IMR-90 (cell line): ENCODE measurements around the gene PNMA5. TPM values are rescaled to one million over a fixed set of nuclear protein-coding genes. Genes with fewer than 3 reads are reported as not detected.

ENCODE experiments used
- ATAC-seq: fragments of 200-7000 bp; cut with Tn5 transposase; 2 replicates; pipeline ENCODE4 v1.9.1; 2020; ENCODE audit warnings: low read depth, mild to moderate bottlenecking, moderate library complexity
- BruUV-seq: library from RNA; stranded (reverse); fragments of 400-500 nt; replicated peaks from 2 replicates; lab custom pipeline; 2021; lab: Mats Ljungman, UMichigan
- CTCF ChIA-PET: fragments of 300-600 bp; formaldehyde crosslinking; extraction: SDS; loops from one replicate; lab custom pipeline; 2021; ENCODE audit warnings: antibody characterized with exemption; lab: Yijun Ruan, JAX
- POLR2A ChIA-PET: fragments of 300-600 bp; sonication (Branson Sonifier 250); formaldehyde crosslinking; loops from one replicate; lab custom pipeline; 2022; ENCODE audit warnings: antibody characterized with exemption; ENCODE audit not compliant: unreplicated experiment; lab: Charles Lee
- DNase-seq: peaks from one replicate; pipeline ENCODE4 v3.0.0; 2013
- H2AFZ ChIP-seq: replicated peaks from 2 replicates; pipeline ENCODE3; 2013; ENCODE audit warnings: low read length, mild to moderate bottlenecking; ENCODE audit not compliant: poor library complexity
- H2AK5ac ChIP-seq: 2 replicates; pipeline ENCODE4 v1.6.1; 2013; ENCODE audit warnings: low read depth, low read length, inconsistent platforms
- H2AK9ac ChIP-seq: replicated peaks from 2 replicates; pipeline ENCODE3; 2013; ENCODE audit warnings: mild to moderate bottlenecking, low read depth, low read length, moderate library complexity; ENCODE audit not compliant: poor library complexity
- H2BK120ac ChIP-seq: 2 replicates; pipeline ENCODE4 v1.6.1; 2013; ENCODE audit warnings: low read depth, low read length, inconsistent platforms
- H2BK15ac ChIP-seq: 3 replicates; pipeline ENCODE4 v1.6.1; 2013; ENCODE audit warnings: low read depth, low read length, inconsistent platforms
- H2BK20ac ChIP-seq: 2 replicates; pipeline ENCODE4 v1.6.1; 2013; ENCODE audit warnings: low read depth, mild to moderate bottlenecking, inconsistent platforms, low read length, moderate library complexity
- H2BK5ac ChIP-seq: 2 replicates; pipeline ENCODE4 v1.6.1; 2013; ENCODE audit warnings: mild to moderate bottlenecking, low read depth, low read length, inconsistent platforms; ENCODE audit not compliant: poor library complexity, severe bottlenecking
- H3K14ac ChIP-seq: replicated peaks from 2 replicates; pipeline ENCODE4 v1.6.1; 2013; ENCODE audit warnings: low read depth, low read length, inconsistent platforms
- H3K18ac ChIP-seq: 2 replicates; pipeline ENCODE4 v1.6.1; 2013; ENCODE audit warnings: low read depth, low read length, control low read depth
- H3K23ac ChIP-seq: 2 replicates; pipeline ENCODE4 v1.6.1; 2013; ENCODE audit warnings: low read depth, low read length, inconsistent platforms
- H3K27ac ChIP-seq: 2 replicates; pipeline ENCODE4 v1.5.1; 2013; ENCODE audit warnings: mild to moderate bottlenecking, control low read depth, low read length; ENCODE audit not compliant: insufficient read depth
- H3K27me3 ChIP-seq: 2 replicates; pipeline ENCODE4 v1.6.1; 2013; ENCODE audit warnings: low read length; ENCODE audit not compliant: control insufficient read depth, insufficient read depth
- H3K36me3 ChIP-seq: 2 replicates; pipeline ENCODE4 v1.6.1; 2013; ENCODE audit warnings: low read length, mixed read lengths; ENCODE audit not compliant: control insufficient read depth, insufficient read depth
- H3K4ac ChIP-seq: 2 replicates; pipeline ENCODE4 v1.6.1; 2013; ENCODE audit warnings: low read depth, low read length, inconsistent platforms
- H3K4me1 ChIP-seq: 2 replicates; pipeline ENCODE4 v1.6.1; 2013; ENCODE audit warnings: low read length, mixed read lengths; ENCODE audit not compliant: control insufficient read depth, insufficient read depth
- H3K4me2 ChIP-seq: 2 replicates; pipeline ENCODE4 v1.6.1; 2013; ENCODE audit warnings: low read depth, mild to moderate bottlenecking, control low read depth, low read length, moderate library complexity
- H3K4me3 ChIP-seq: 2 replicates; pipeline ENCODE4 v1.5.1; 2013; ENCODE audit warnings: low read depth, mild to moderate bottlenecking, control low read depth, low read length, moderate library complexity; ENCODE audit not compliant: insufficient read depth
- H3K56ac ChIP-seq: 2 replicates; pipeline ENCODE4 v1.6.1; 2013; ENCODE audit warnings: low read length, inconsistent platforms; ENCODE audit not compliant: insufficient read depth; ENCODE audit errors: extremely low read depth
- H3K79me1 ChIP-seq, 2 experiments: 2 replicates each; pipeline ENCODE4 v1.6.1; 2013; ENCODE audit warnings: low read length in 2 of 2, inconsistent platforms in 1 of 2, low read depth in 1 of 2
- H3K9ac ChIP-seq: 2 replicates; pipeline ENCODE4 v1.6.1; 2013; ENCODE audit warnings: low read depth, low read length, control low read depth
- H3K9me1 ChIP-seq: 2 replicates; pipeline ENCODE4 v1.6.1; 2013; ENCODE audit warnings: low read length, inconsistent platforms; ENCODE audit not compliant: insufficient read depth
- H3K9me3 ChIP-seq: 2 replicates; pipeline ENCODE4 v1.6.1; 2013; ENCODE audit warnings: low read length; ENCODE audit not compliant: control insufficient read depth, insufficient read depth
- H4K20me1 ChIP-seq: 2 replicates; pipeline ENCODE4 v1.6.1; 2013; ENCODE audit warnings: low read length, inconsistent platforms; ENCODE audit not compliant: insufficient read depth
- H4K5ac ChIP-seq: 2 replicates; pipeline ENCODE4 v1.6.1; 2013; ENCODE audit warnings: mild to moderate bottlenecking, low read depth, low read length, control low read depth
- H4K8ac ChIP-seq, 2 experiments: 2 replicates each; pipeline ENCODE4 v1.6.1; 2013; ENCODE audit warnings: low read depth in 2 of 2, low read length in 2 of 2, control low read depth in 1 of 2, inconsistent platforms in 1 of 2
- H4K91ac ChIP-seq: 2 replicates; pipeline ENCODE4 v1.6.1; 2013; ENCODE audit warnings: low read depth, low read length, inconsistent platforms; ENCODE audit not compliant: insufficient read depth
- BHLHE40 ChIP-seq: fragments of 150-350 bp; IDR thresholded peaks from 2 replicates; pipeline ENCODE4 v1.6.1; 2016; ENCODE audit warnings: mild to moderate bottlenecking, low read depth, low read length
- CEBPB ChIP-seq: IDR thresholded peaks from 2 replicates; pipeline ENCODE4 v1.6.1; 2012; ENCODE audit warnings: low read depth, low read length, improper control_type of control experiment
- CHD1 ChIP-seq: IDR thresholded peaks from 2 replicates; pipeline ENCODE4 v1.6.1; 2012; ENCODE audit warnings: low read depth, low read length, improper control_type of control experiment
- CTCF ChIP-seq: conservative IDR thresholded peaks from 2 replicates; pipeline ENCODE4 v1.5.1; 2012; ENCODE audit warnings: mild to moderate bottlenecking, low read depth, low read length, improper control_type of control experiment
- ELK1 ChIP-seq: fragments of 150-350 bp; IDR thresholded peaks from 2 replicates; pipeline ENCODE4 v1.6.1; 2016; ENCODE audit warnings: low read depth, mild to moderate bottlenecking, low read length, moderate library complexity, borderline replicate concordance
- MAFK ChIP-seq: IDR thresholded peaks from 2 replicates; pipeline ENCODE4 v1.6.1; 2012; ENCODE audit warnings: low read depth, low read length, improper control_type of control experiment
- MAZ ChIP-seq: IDR thresholded peaks from 2 replicates; pipeline ENCODE4 v1.6.1; 2012; ENCODE audit warnings: low read depth, mild to moderate bottlenecking, low read length, improper control_type of control experiment, moderate library complexity, borderline replicate concordance
- NFE2L2 ChIP-seq: fragments of 150-350 bp; IDR thresholded peaks from 2 replicates; pipeline ENCODE4 v1.6.1; 2016; ENCODE audit warnings: low read depth, mild to moderate bottlenecking, low read length
- POLR2A ChIP-seq: IDR thresholded peaks from 2 replicates; pipeline ENCODE4 v1.6.1; 2012; ENCODE audit warnings: mild to moderate bottlenecking, low read depth, low read length
- RAD21 ChIP-seq: IDR thresholded peaks from 2 replicates; pipeline ENCODE4 v1.6.1; 2012; ENCODE audit warnings: low read length, improper control_type of control experiment
- RCOR1 ChIP-seq: IDR thresholded peaks from 2 replicates; pipeline ENCODE4 v1.6.1; 2012; ENCODE audit warnings: mild to moderate bottlenecking, low read length, improper control_type of control experiment; ENCODE audit not compliant: insufficient replicate concordance
- RFX5 ChIP-seq: IDR thresholded peaks from 2 replicates; pipeline ENCODE4 v1.8.0; 2012; ENCODE audit warnings: low read depth, mild to moderate bottlenecking, low read length, moderate library complexity
- SMC3 ChIP-seq: fragments of 150-350 bp; IDR thresholded peaks from 2 replicates; pipeline ENCODE4 v1.6.1; 2016; ENCODE audit warnings: low read depth, mild to moderate bottlenecking, antibody characterized with exemption, low read length, moderate library complexity
- USF2 ChIP-seq: fragments of 150-350 bp; IDR thresholded peaks from 2 replicates; pipeline ENCODE4 v1.6.1; 2017; ENCODE audit warnings: mild to moderate bottlenecking, antibody characterized with exemption, low read length, low read depth
- WGBS, 2 experiments: methylation state at CpG; one replicate each; pipeline versions ENCODE4 v1.1.5 to v1.1.7; 2013; ENCODE audit warnings: missing lambda C conversion rate in 2 of 2; ENCODE audit not compliant: insufficient read length in 1 of 2; ENCODE audit errors: extremely low coverage in 2 of 2; 5-methylcytosine and 5-hydroxymethylcytosine counted together
- dilution Hi-C: fragments of 300-500 bp; cut with HindIII; formaldehyde crosslinking; loops from one replicate; pipeline ENCODE4 v1.14.3; 2018; ENCODE audit warnings: low sequenced_read_pairs; ENCODE audit not compliant: unreplicated experiment
- in situ Hi-C: fragments of 300-500 bp; cut with MboI; formaldehyde crosslinking; loops from 3 replicates; pipeline ENCODE4 v1.14.3; 2019; ENCODE audit warnings: low sequenced_read_pairs, inconsistent platforms, mixed read lengths
- intact Hi-C: fragments of 100-400 bp; cut with micrococcal nuclease; formaldehyde crosslinking; loops from 2 replicates; pipeline ENCODE4 v1.10.0; 2022
- polyA plus RNA-seq, 3 experiments: library from polyadenylated mRNA; depleted of rRNA; stranded (reverse); fragments of >200 nt; gene quantifications; 2 replicates each; pipeline ENCODE4 v1.2.3, GENCODE V29; 2012; ENCODE audit warnings: low replicate concordance in 1 of 3
- total RNA-seq: library from RNA; depleted of rRNA; stranded (reverse); fragments of >200 nt; gene quantifications from 2 replicates; pipeline ENCODE4 v1.2.3, GENCODE V29; 2012

The PNMA5 gene
- total and polyA plus RNA-seq, 2 of the 4 experiments (the other 2 are of a cell fraction): not detected

- Histone ChIP-seq H2AK9ac (no peak overlapping the region), H2BK120ac (no peak overlapping the region), H3K4me2 (no peak overlapping the region), H3K9ac (no peak overlapping the region), H3K4me1 (no peaks in the 10 kb centered on the region), H3K79me1 (no peaks in the 10 kb centered on the region), H3K27ac (no peak overlapping the region), H3K14ac (no peak overlapping the region), H4K5ac (no peak overlapping the region), H3K56ac (no peak overlapping the region), H4K91ac (no peak overlapping the region), H2BK15ac (no peak overlapping the region), H3K4ac (no peak overlapping the region), H3K36me3 (no peaks in the 10 kb centered on the region), H2AK5ac (no peak overlapping the region), H4K20me1 (no peaks in the 10 kb centered on the region), H3K4me3 (no peak overlapping the region), H3K9me3 (no peaks in the 10 kb centered on the region), H2BK20ac (no peak overlapping the region), H2BK5ac (no peak overlapping the region), H4K8ac (no peak overlapping the region), H3K27me3 (peaks cover 2% of the 10 kb centered on the region; the same call in 1 of the 2 replicates), H2AFZ (peak overlapping the region; percentile 58), H3K23ac (no peak overlapping the region), H3K18ac (no peak overlapping the region), H3K9me1 (no peaks in the 10 kb centered on the region)
- intact Hi-C loops (no loop called here), in situ Hi-C loops (no loop called here), dilution Hi-C loops (no loop called here)
- ChIA-PET POLR2A (no interaction called here), CTCF (no interaction called here)
- BruUV-seq: no TSS peak
- 30% methylated on average over 4 of the region's 9 CpGs; no CpG with 5 or more reads in 1 of the 2 experiments for WGBS, 2 experiments
- DNase-seq (no peak), ATAC-seq (no peak)
- no peak for TF ChIP-seq USF2
- no peak for TF ChIP-seq CHD1
- no peak for TF ChIP-seq RCOR1
- TF ChIP-seq BHLHE40: no peak
- TF ChIP-seq MAFK: no peak
- no peak for TF ChIP-seq CEBPB
- TF ChIP-seq RAD21: no peak
- no peak for TF ChIP-seq NFE2L2
- TF ChIP-seq CTCF: no peak
- no peak for TF ChIP-seq SMC3
- TF ChIP-seq MAZ: no peak
- TF ChIP-seq POLR2A: no peak
- TF ChIP-seq RFX5: no peak
- TF ChIP-seq ELK1: no peak
Measured at GRCh38 chrX:152988536-152989291, 5.2 kb downstream of the PNMA5 start.
